NOMO-1 treated with DMSO at 0.1 percent for 48 hours (cell line): ENCODE results near the gene ATP1A1.

Experiments used
- DNase-seq: peaks from one replicate; lab custom pipeline; 2025; ENCODE audit not compliant: unreplicated experiment; lab: John Stamatoyannopoulos, UW

ATP1A1 gene

DNA sequence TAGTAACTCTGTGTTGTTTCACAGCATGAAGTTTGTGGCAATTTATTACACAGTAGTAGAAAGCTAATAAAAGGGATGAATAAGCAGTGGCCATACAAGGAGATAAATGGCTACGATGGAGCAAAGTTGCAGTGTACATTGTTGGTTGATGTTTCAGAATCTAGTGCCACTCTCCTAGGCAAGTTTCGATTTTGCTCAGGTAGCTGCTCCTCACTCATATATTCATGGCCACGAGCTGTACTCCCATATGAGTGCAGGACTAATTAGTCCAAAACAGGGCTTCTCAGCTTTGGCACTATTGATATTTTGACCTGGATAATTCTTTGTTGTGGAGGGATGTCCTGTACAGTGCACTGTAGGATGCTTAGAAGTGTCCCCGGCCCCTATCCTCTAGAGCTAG lies 30.0 kb upstream of the ATP1A1 start:
- DNase-seq, result no peak

DNA sequence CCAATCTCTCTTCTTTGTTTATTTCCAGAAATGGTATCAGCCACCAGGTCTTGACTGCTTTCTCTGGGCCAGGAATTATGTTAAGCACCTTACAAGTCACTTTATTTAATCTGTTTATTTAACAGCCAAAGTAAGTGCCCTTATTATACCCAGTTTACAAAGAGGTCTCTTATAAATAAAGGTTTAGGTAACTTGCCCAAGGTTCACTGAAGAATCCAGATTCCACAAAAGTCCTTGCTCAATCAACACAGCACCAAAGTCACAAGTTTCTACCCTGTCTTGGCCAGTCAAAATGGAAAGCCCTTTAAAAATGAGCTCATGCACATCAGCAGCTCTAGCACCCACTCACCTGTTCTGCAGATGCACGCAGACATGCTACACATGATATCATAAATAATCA lies 28.0 kb upstream of the ATP1A1 start:
- DNase-seq, result no peak

DNA sequence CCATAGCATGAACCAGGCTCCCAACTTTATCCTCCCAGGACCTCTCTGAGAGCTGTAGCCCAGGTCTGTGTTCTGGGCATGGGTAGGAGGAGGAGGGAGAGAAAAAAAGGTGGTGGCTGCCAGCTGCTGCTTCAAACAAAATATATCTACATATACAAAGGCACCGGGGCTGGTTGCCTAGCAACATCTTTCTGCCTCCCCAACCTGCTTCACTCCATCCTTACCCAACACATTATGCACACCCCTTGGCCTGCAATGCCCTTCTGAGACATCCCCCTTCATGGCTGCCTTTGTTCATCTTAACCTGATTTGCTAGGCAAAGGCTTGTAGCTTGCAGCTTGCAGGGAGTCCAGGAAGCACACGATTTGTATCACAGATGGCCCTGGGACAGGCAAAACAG lies 27.2 kb upstream of the ATP1A1 start:
- no peak for DNase-seq

DNA sequence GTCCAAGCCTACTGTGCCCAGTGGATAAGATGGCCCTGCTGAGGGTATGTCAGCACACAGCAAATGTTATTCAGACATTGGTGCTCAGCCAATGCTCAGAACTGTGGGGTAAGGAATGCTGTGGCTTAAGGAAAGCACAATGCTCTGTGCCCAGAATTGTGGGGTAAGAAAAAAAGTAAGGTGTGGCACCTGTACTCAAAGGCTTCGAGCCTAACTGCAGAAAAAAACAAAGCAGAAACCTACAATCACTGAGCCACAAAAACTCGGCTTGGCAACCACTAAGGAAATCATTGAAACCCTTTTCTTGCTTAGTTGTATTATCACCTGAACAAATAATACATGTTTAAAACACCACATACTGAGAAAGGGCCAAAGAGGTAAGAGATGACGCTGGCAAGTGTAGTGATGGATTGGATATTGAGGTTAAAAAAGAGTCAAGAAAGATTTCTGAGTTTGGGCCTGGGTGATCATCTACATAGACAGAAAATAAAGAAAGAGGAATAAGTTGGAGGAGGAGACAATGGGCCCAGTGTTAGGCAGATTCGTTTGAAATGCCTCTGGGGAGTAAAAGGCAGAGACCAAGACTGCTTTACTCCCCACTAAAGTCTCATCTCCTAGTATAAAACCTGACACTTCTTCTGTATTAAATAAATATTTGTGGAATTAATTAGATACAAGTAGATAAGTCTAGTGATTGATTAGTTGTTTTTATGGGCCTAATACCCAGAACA lies 25.9 kb upstream of the ATP1A1 start:
- no peak for DNase-seq

DNA sequence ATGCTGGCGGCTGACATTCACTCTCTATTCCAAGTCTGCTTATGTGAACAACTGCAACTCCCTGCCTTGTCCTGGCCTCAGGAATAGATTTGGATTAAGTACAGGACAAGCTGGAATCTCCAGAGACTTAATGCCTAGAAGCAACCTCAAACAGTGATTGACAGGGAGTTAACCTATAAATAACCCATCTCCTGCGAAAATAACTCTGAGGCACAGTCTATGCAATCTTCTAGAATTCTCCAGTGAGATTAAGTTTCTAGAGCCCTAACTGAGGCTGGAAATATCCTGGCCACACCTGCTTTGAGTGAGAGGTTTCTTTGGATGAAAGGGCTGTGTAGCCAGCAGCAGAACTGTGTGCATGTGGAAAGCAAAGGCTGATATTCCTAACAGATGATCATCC lies 25.3 kb upstream of the ATP1A1 start:
- no peak for DNase-seq

DNA sequence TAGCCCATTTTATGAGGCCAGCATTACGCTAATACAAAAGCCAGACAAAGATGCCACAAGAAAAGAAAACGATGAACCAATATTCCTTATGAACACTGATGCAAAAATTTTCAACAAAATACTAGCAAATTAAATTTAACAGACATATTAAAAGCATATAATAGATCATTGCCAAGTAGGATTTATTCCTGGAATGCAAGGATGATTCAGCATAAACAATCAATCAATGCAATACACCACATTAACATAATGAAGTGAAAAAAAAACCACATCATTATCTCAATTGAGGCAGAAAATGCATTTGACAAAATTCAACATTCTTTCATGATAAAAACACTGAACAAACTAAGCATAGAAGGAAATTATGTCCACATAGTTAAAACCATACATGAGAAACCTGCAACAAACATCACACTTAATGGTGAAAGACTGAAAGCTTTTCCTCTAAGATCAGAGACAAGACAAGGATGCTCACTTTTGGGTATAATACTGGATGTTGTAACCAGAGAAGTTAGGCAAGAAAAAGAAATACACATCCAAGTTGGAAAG lies 22.9 kb upstream of the ATP1A1 start:
- DNase-seq, result no peak

DNA sequence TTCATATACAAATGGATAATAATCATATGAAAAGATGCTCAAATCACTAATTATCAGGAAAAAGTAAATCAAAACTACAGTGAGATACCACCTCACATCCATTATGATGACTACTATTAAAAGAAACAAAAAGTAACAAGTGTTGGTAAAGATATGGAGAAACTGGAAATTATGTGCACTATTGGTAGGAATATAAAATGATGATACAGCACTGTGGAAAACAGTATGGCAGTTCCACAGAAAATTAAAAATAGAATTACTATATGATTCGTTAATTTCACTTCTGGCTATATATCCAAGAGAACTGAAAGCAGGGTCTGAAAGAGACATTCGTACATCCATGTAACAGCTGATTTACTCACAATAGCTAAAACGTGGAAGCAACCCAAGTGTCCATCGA lies 21.1 kb upstream of the ATP1A1 start:
- no peak for DNase-seq

DNA sequence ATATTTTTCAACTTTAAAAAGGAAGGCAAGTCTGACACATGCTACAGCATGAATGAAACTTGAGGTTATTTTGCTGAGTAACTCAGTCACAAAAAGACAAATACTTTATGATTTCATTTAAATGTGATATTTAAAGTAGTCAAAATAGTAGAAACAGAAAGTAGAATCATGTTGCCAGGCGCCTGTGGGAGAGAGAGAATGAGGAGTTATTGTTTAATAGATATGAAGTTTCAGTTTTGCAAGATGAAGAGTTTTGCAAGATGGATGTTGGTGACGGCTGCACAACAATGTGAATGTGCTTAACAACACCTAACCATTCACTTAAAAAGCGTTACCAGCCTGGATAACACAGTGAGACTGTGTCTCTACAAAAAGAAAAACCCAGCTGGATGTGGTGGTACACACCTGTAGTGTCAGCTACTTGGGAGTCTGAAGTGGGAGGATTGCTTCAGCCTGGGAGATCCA lies 20.7 kb upstream of the ATP1A1 start:
- peak; percentile 23 for DNase-seq

DNA sequence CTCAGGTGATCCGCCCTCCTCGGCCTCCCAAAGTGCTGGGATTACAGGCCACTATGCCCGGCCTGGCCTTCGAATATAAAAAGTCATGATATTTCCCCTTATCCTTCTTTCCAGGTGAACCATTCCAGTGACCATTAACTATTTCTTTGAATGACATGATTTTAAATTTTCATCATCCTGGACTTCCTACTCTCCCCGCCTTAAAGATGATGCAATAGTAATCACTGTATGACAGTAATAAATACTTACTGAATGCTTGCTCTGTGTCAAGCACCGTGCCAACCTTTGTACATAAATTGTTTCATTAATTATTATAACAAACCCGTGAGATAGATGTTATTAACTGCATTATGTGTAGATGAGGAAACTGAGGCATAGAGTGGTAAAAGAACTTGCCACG lies 19.9 kb upstream of the ATP1A1 start:
- no peak for DNase-seq

DNA sequence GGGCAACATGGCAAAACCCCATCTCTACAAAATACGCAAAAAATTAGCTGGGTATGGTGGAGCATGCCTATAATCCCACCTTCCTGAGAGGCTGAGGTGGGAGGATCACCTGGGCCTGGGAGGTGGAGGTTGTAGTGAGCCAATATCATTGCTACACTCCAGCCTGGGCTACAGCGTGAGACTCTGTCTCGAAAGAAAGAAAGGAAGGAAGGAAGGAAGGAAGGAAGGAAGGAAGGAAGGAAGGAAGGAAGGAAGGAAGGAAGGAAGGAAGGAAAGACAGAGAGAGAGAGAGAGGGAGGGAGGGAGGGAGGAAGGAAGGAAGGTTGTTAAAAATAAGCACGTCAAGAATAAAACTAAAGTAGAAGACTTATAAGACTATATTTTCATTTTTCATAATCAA lies 17.0 kb upstream of the ATP1A1 start:
- no peak for DNase-seq

DNA sequence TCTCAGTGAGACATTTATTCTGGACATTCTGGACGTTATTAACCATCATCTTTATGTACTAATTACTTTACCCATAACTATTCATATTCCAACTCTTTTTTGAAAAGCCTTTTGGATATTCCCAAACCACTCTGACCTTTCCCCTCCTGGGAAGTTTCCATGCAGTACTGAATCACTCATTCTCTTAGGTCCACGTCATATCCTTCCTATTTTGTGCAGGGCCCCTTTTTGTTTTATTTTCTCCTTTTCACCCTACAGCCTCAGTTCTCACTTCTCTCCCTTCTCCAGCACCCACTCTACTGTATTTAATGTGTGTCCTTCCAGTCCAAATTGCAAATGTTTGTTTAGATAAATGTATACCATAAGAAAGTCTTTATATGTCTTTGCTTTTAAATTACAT lies 16.4 kb upstream of the ATP1A1 start:
- no peak for DNase-seq

DNA sequence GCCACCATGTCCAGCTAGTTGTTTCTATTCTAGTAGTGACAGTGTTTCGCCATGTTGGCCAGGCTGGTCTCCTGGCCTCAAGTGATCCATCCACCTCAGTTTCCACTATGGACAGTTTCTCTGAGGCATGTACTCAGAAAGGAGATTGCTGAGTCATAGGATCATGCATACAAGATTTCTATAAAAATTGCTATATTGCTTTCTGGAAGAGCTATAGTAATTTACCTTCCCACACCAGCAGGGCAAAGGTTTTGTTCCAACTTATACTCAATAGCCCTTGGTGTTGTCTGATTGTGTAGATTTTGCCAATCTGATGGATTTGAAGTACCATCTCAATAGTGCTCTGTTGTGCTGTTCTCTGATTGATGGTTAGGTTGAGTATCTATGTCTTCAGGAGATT lies 15.6 kb upstream of the ATP1A1 start:
- DNase-seq, result no peak

DNA sequence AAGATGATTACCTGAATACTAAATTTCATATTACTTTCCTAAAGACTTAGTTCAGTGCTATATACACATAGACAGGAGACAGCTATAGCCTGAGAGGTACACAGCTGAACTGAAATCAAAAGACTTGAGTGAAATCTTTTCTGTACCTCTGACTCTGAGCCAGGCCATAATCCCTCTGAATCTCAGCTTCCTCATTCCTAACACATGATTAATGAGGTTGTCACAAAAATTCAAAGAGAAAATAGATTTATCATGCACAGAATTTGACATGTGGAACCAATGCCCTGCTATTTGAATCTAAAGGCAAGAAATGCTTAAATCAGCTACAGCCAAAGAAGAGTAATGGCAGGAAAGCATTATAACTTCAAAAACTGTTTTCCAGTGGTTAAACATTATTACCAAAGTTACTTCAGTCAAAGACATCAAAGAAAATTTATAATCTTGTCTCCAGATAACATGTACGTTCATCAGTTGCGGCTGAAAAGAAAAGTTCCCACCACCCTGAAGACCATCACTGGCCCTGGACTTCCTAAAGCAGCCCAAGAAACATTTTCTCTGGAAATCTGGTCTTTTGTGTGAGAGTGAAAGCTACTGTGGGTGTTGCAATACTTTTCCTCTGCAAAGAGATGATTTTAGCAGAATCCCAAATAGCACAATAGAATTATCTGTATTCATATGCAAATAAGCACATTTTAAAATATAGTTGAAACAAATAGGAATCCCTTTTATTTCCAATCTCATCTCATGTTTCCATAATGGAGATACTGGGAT lies 13.8 kb upstream of the ATP1A1 start:
- DNase-seq, result peak; percentile 27

DNA sequence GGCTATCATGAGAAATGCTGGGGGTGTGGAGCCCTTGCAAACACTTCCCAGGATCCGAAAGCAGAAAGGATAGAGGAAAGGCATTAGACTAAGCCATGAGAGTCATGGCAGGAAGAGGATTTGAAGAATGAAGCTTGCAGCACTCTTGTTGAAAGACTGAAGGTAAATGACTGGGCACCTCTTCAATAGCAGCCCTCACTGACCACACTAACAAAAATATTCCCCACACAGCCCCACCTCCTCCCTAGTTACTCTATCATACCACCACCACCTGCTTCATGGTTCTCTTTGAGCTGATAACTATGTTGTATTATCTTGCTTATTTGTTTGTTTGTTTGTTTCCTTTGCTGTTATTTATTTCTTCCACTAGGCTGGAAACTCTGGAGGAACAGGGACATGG lies 13.2 kb upstream of the ATP1A1 start:
- no peak for DNase-seq

DNA sequence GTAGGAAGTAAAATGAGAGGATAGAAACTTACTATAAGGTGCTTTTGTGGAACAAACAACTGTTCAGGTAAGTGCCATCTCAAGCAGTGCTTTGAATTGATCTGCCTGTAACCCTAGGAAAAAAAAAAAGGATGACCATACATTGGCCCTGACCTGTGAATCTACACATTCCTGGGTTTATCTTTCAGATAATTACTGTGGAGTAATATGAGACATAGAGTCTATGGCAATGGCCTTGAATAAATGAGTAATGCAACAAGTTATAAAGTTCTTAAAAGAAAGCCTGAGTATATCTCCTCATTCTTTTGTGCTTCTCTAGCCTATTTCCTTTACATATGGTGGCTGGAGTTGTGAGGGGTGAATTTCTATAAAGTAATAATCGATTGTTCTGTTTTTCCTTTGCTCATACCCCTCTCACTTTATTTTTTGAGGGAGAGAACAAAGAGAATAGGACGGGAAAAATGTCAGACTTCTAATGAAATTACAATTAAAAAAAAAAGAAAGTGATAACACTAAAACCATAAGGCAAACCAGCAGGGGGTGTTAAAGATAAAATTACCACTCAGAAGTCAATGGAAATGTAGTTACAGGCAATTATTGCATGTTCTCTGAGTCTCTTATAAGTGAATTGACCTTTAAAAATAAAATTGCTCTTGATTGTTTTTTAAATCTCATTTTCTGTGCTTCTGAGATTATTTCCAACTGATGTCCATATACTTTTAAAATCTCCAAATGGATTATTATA lies 12.4 kb upstream of the ATP1A1 start:
- peak; percentile 12 for DNase-seq

DNA sequence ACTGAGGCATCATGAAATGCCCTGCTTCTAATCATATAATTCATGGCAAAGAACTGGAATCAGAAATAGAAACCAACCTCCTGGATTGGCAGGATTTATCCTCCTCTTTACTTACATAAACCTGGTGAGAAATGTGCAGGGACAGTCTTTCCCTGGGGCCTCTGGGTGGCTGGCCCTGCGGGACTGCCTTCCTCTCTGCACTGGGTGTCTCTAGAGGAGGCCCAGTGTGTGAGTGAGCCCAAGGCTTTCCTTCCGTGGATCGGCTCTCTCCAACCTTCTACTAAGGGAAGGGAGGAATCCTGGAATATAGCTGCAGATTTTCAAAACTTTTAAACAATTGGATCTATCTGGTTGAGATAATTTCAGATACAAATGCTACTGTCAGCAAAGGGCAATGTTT lies 11.4 kb upstream of the ATP1A1 start:
- DNase-seq, result no peak

DNA sequence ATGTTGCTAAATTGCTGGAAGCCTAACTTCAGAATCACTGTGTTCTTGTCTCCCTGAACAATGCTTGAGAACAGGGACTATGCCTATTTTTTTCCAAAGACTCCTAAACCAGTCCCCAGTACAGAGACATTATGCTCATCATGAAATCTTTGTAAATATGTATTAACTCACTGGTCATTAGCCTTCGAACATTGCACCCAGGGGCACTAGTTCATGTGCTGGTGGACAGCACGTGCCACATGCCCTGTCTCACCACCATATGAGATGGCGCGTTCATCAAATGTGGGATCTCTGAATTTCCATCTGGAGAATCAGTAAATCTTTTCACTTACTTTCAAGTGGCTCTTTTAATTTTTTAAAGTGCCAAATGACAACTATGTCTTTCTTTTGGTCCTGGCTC lies 11.0 kb upstream of the ATP1A1 start:
- no peak for DNase-seq

DNA sequence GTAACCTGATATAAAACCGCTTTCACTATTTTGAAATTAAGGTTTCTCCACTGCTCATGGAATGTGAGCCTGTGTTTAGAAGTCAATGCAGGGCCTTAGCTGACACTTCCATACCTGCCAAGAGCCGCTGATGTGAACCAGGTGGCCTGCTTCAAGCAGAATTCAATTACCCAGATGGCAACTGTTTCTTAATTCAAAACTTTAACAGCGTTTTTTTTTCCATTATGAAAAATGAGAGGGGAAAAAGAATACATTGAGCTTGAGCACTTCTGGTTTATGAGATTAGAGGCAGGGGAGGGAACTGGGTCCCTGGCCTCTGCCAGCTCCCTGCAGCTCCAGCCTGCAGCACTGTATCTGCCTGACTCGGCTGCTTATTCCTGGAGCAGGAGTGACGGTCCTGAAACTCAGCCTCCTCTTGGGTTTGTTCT lies 7.7 kb upstream of the ATP1A1 start:
- no peak for DNase-seq

DNA sequence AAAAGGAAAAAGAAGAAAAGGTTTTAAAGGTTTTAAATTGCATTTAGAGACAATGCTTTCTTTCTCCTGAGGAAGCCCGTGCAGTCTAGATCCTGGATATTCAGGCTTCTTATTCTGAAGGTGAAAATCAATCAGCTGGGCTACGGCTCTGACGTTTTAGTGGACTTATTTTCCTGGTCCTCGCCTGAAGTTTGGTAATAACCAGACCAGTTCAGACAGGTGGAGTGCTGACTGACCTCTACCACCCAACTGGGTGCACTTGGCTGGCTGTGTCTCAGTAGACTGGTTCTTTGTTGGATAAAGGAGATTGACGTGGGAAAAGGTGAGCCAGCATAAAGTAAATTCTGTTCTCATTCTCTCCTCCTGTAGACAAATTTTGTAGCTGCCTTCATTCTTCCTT lies 7.2 kb upstream of the ATP1A1 start:
- no peak for DNase-seq

DNA sequence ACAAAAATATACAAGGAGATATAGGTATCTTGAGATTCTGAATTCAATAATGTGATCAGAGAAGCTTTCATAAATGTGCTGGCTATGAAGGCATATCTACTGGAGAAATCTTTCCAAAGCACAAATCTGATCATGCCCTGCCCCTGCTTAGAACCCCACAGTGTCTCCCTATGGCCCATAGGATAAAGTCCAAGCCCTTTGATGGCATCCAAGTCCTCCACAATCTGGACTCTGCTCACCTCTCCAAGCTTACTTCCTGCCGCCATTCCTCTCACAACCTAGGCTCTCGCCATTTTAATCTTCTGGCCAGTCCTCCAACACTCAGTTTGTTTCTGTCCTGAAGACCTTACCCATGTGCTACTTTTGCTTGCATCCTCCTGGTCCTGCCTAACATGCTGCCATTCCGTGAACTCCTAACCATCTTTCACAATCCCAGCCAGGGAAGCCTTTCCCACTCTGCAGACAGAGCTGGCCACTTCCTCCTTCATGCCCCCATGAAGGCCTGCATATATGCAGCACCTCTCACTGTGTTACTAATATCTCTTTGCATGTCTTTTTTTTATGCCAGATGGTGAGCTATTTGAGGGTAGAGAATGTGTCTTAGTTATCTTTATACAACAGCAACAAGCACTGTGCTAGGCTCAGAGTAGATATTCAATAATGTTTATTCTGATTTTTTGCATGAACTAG lies 5.6 kb upstream of the ATP1A1 start:
- DNase-seq, result no peak

DNA sequence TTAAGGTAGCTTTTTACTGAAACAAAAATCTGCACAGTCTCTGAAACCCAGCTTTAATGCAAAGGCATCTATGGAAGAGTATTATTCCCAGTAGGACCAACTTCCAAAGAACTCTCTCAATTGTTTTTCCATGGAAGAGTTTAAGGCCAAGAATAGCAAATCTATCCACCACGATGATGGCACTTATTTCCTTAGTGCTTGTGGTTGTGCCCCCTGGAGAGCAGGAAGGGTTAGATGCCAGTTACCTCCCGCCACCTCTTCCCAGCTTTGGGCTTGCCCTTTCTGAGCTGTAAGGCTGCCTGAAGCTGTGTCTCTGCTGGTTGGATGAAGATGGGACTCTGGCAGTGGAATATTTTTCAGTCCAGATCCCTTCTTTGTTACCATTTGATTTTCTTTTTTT lies 4.8 kb upstream of the ATP1A1 start:
- no peak for DNase-seq
